SK-N-SH treated with all-trans-retinoic acid at 6 μM for 48 hours (cell line): ENCODE measurements around the gene LAMB4.

Experiments used
- ATAC-seq: fragments of 200-7000 bp; cut with Tn5 transposase; 3 replicates; pipeline ENCODE4 v1.9.1; 2020; ENCODE audit warnings: mild to moderate bottlenecking, moderate library complexity
- BACH2 ChIP-seq: fragments of 250-450 bp; sonication (Bioruptor Pico); IDR thresholded peaks from 2 replicates; pipeline ENCODE4 v1.9.0; 2021; ENCODE audit warnings: mild to moderate bottlenecking, borderline replicate concordance
- ESRRG ChIP-seq: fragments of 250-450 bp; sonication (Bioruptor Pico); IDR thresholded peaks from 2 replicates; pipeline ENCODE4 v1.6.1; 2021; ENCODE audit warnings: mild to moderate bottlenecking
- GLIS3 ChIP-seq: fragments of 250-450 bp; sonication (Bioruptor Pico); IDR thresholded peaks from 2 replicates; pipeline ENCODE4 v1.5.0; 2020; ENCODE audit warnings: mild to moderate bottlenecking, moderate library complexity
- ISL1 ChIP-seq: fragments of 250-450 bp; sonication (Bioruptor Pico); IDR thresholded peaks from 2 replicates; pipeline ENCODE4 v2.1.2; 2022; ENCODE audit warnings: mild to moderate bottlenecking, moderate library complexity
- OSR1 ChIP-seq: fragments of 250-450 bp; sonication (Bioruptor Pico); IDR thresholded peaks from 2 replicates; pipeline ENCODE4 v1.8.0; 2022; ENCODE audit warnings: moderate library complexity, mild to moderate bottlenecking, inconsistent platforms
- PPARA ChIP-seq: fragments of 250-450 bp; sonication (Bioruptor Pico); IDR thresholded peaks from 2 replicates; pipeline ENCODE4 v1.5.0; 2020; ENCODE audit warnings: mild to moderate bottlenecking, borderline replicate concordance
- RARB ChIP-seq: fragments of 250-450 bp; sonication (Bioruptor Pico); IDR thresholded peaks from 2 replicates; pipeline ENCODE4 v1.8.0; 2021; ENCODE audit warnings: mild to moderate bottlenecking, moderate library complexity
- SNAI2 ChIP-seq: fragments of 250-450 bp; sonication (Bioruptor Pico); IDR thresholded peaks from 2 replicates; pipeline ENCODE4 v1.5.0; 2020; ENCODE audit warnings: mild to moderate bottlenecking, moderate library complexity
- TCF4 ChIP-seq: fragments of 250-450 bp; sonication (Bioruptor Pico); IDR thresholded peaks from 2 replicates; pipeline ENCODE4 v1.8.0; 2021; ENCODE audit warnings: mild to moderate bottlenecking, moderate library complexity, borderline replicate concordance
- TOX ChIP-seq: fragments of 250-450 bp; sonication (Bioruptor Pico); IDR thresholded peaks from 2 replicates; pipeline ENCODE4 v1.8.0; 2021; ENCODE audit warnings: mild to moderate bottlenecking, moderate library complexity, borderline replicate concordance
- ZC3H10 ChIP-seq: fragments of 250-450 bp; sonication (Bioruptor Pico); IDR thresholded peaks from 2 replicates; pipeline ENCODE4 v1.5.1; 2021; ENCODE audit warnings: mild to moderate bottlenecking, moderate library complexity
- ZFP3 ChIP-seq: fragments of 250-450 bp; sonication (Bioruptor Pico); IDR thresholded peaks from 2 replicates; pipeline ENCODE4 v1.5.0; 2020; ENCODE audit warnings: mild to moderate bottlenecking, moderate library complexity
- ZFP30 ChIP-seq: fragments of 450-650 bp; formaldehyde crosslinking; IDR thresholded peaks from 2 replicates; pipeline ENCODE4 v1.5.0; 2022; ENCODE audit warnings: mild to moderate bottlenecking, moderate library complexity
- ZNF8 ChIP-seq: fragments of 450-650 bp; formaldehyde crosslinking; IDR thresholded peaks from 2 replicates; pipeline ENCODE4 v1.5.0; 2020; ENCODE audit warnings: mild to moderate bottlenecking, moderate library complexity
- TF ChIP-seq, protein P1 (sequence below): fragments of 250-450 bp; sonication (Bioruptor Pico); IDR thresholded peaks from 2 replicates; pipeline ENCODE4 v1.8.0; 2020; ENCODE audit warnings: mild to moderate bottlenecking, moderate library complexity, borderline replicate concordance
- TF ChIP-seq, protein P2 (sequence below): fragments of 250-450 bp; sonication (Bioruptor Pico); IDR thresholded peaks from 2 replicates; pipeline ENCODE4 v1.5.0; 2020; ENCODE audit warnings: mild to moderate bottlenecking, moderate library complexity
- TF ChIP-seq, protein P3 (sequence below): fragments of 250-450 bp; sonication (Bioruptor Pico); IDR thresholded peaks from 2 replicates; pipeline ENCODE4 v1.5.1; 2020; ENCODE audit warnings: low read depth, mild to moderate bottlenecking, moderate library complexity
- TF ChIP-seq, protein P4 (sequence below): fragments of 250-450 bp; sonication (Bioruptor Pico); IDR thresholded peaks from 2 replicates; pipeline ENCODE4 v1.8.0; 2021; ENCODE audit warnings: low read depth, mild to moderate bottlenecking, moderate library complexity, borderline replicate concordance
- TF ChIP-seq, protein P5 (sequence below): fragments of 250-450 bp; sonication (Bioruptor Pico); IDR thresholded peaks from 2 replicates; pipeline ENCODE4 v1.5.1; 2021; ENCODE audit warnings: mild to moderate bottlenecking, moderate library complexity

LAMB4 gene

DNA sequence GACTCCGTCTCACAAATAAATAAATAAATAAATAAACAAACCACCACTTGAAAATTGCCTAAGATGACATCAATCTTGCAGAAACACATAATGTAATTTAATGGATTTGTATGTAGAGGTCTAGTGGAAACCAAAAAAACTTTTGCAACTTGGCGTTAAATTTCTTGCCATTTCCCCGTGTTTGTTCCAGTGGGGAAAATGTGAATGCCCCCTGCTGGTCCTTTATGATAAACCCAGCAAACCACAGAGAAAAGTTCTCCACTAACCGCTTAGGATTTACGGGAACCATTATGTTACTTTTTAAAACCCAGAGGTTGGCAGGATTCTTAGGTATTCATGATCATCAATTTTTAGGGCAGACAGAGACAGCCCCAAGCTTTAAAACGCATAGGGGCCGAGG is 32.5 kb downstream of the LAMB4 start (continued):
- TF ChIP-seq TCF4, result no peak
- no peak for TF ChIP-seq ZC3H10
- no peak for TF ChIP-seq ZFP3 (CRISPR knock-in tag)
- TF ChIP-seq BACH2 (CRISPR knock-in tag), result no peak
- no peak for TF ChIP-seq OSR1 (CRISPR knock-in tag)

DNA sequence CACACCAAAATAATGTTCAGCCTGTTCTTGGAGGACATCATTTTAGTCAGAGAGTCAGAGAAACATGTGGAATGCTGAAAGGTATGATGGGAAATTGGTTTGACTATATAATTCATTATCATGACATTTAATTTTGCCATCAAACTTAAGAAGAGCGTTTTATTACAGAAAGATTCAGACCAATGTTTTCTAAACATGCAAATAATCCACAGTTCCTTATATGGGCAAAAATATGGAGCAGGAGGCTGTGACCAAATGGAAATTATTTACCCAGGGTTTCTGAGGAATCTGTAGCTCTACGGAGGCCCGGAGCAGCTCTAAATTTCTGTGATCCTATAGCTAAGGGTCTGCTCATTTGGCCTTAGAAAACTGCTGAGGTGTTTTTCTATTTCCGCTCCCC is 33.2 kb downstream of the LAMB4 start:
- TF ChIP-seq TOX (CRISPR knock-in tag) (no peak), PPARA (CRISPR knock-in tag) (no peak), OSR1 (CRISPR knock-in tag) (no peak), TCF4 (no peak), BACH2 (CRISPR knock-in tag) (no peak), ZFP3 (CRISPR knock-in tag) (no peak), ISL1 (CRISPR knock-in tag) (no peak), ZC3H10 (no peak), ZNF8 (CRISPR knock-in tag) (no peak), GLIS3 (CRISPR knock-in tag) (no peak), SNAI2 (CRISPR knock-in tag) (no peak), ESRRG (no peak), RARB (CRISPR knock-in tag) (no peak)
- TF ChIP-seq, protein P1, sequence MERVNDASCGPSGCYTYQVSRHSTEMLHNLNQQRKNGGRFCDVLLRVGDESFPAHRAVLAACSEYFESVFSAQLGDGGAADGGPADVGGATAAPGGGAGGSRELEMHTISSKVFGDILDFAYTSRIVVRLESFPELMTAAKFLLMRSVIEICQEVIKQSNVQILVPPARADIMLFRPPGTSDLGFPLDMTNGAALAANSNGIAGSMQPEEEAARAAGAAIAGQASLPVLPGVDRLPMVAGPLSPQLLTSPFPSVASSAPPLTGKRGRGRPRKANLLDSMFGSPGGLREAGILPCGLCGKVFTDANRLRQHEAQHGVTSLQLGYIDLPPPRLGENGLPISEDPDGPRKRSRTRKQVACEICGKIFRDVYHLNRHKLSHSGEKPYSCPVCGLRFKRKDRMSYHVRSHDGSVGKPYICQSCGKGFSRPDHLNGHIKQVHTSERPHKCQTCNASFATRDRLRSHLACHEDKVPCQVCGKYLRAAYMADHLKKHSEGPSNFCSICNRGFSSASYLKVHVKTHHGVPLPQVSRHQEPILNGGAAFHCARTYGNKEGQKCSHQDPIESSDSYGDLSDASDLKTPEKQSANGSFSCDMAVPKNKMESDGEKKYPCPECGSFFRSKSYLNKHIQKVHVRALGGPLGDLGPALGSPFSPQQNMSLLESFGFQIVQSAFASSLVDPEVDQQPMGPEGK (CRISPR knock-in tag), result no peak
- TF ChIP-seq, protein P2, sequence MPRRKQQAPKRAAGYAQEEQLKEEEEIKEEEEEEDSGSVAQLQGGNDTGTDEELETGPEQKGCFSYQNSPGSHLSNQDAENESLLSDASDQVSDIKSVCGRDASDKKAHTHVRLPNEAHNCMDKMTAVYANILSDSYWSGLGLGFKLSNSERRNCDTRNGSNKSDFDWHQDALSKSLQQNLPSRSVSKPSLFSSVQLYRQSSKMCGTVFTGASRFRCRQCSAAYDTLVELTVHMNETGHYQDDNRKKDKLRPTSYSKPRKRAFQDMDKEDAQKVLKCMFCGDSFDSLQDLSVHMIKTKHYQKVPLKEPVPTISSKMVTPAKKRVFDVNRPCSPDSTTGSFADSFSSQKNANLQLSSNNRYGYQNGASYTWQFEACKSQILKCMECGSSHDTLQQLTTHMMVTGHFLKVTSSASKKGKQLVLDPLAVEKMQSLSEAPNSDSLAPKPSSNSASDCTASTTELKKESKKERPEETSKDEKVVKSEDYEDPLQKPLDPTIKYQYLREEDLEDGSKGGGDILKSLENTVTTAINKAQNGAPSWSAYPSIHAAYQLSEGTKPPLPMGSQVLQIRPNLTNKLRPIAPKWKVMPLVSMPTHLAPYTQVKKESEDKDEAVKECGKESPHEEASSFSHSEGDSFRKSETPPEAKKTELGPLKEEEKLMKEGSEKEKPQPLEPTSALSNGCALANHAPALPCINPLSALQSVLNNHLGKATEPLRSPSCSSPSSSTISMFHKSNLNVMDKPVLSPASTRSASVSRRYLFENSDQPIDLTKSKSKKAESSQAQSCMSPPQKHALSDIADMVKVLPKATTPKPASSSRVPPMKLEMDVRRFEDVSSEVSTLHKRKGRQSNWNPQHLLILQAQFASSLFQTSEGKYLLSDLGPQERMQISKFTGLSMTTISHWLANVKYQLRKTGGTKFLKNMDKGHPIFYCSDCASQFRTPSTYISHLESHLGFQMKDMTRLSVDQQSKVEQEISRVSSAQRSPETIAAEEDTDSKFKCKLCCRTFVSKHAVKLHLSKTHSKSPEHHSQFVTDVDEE (CRISPR knock-in tag), result no peak
- TF ChIP-seq, protein P3, sequence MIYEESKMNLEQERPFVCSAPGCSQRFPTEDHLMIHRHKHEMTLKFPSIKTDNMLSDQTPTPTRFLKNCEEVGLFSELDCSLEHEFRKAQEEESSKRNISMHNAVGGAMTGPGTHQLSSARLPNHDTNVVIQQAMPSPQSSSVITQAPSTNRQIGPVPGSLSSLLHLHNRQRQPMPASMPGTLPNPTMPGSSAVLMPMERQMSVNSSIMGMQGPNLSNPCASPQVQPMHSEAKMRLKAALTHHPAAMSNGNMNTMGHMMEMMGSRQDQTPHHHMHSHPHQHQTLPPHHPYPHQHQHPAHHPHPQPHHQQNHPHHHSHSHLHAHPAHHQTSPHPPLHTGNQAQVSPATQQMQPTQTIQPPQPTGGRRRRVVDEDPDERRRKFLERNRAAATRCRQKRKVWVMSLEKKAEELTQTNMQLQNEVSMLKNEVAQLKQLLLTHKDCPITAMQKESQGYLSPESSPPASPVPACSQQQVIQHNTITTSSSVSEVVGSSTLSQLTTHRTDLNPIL (CRISPR knock-in tag), result no peak
- TF ChIP-seq, protein P4, sequence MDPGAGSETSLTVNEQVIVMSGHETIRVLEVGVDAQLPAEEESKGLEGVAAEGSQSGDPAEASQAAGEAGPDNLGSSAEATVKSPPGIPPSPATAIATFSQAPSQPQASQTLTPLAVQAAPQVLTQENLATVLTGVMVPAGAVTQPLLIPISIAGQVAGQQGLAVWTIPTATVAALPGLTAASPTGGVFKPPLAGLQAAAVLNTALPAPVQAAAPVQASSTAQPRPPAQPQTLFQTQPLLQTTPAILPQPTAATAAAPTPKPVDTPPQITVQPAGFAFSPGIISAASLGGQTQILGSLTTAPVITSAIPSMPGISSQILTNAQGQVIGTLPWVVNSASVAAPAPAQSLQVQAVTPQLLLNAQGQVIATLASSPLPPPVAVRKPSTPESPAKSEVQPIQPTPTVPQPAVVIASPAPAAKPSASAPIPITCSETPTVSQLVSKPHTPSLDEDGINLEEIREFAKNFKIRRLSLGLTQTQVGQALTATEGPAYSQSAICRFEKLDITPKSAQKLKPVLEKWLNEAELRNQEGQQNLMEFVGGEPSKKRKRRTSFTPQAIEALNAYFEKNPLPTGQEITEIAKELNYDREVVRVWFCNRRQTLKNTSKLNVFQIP (CRISPR knock-in tag), result no peak
- TF ChIP-seq, protein P5, sequence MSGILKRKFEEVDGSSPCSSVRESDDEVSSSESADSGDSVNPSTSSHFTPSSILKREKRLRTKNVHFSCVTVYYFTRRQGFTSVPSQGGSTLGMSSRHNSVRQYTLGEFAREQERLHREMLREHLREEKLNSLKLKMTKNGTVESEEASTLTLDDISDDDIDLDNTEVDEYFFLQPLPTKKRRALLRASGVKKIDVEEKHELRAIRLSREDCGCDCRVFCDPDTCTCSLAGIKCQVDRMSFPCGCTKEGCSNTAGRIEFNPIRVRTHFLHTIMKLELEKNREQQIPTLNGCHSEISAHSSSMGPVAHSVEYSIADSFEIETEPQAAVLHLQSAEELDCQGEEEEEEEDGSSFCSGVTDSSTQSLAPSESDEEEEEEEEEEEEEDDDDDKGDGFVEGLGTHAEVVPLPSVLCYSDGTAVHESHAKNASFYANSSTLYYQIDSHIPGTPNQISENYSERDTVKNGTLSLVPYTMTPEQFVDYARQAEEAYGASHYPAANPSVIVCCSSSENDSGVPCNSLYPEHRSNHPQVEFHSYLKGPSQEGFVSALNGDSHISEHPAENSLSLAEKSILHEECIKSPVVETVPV (CRISPR knock-in tag), result no peak
- no peak for ATAC-seq

DNA sequence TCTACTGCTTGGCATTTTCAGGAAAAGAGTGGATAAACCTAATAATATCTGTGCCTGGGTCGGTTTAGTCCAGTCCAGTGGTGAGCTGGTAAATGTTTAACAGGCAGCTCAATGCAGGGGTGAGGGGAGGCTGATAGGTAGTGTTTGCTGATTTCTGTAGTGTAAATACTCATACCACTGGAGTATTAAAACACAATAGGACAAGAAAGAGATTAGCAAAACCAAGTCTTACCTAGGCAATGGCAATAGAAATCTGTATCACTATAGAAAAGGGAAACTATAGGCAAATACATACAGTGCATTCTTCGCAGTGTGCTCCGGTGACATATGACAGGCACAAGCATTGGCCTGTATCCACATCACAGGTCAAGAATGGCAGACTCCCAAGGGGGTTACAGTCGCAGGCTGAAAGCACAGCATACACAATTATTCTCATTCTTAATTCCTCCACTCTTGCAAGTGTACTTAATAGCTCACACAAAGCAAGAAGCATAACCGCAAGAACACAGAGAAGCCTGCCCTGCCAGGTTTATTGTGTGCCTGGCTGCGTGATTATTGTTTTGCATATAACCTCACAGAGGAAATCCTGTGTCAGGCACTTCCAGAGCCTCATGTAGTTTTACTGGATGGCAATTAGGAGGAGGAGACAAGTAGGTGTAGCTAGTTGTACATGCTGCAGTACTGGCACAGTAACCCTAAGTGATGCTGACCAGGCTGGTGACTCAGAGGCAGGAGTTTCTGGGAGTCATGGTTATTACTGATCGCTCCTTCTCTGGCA is 35.0 kb downstream of the LAMB4 start:
- peak; percentile 93 for ATAC-seq

More for the DNA sequence above, 35.0 kb downstream of the LAMB4 start:
- TF ChIP-seq, protein P3 (CRISPR knock-in tag), result no peak
- TF ChIP-seq TOX (CRISPR knock-in tag) (no peak), ZNF8 (CRISPR knock-in tag) (peak; percentile 51; the same call in 1 of the 2 replicates), TCF4 (no peak), ZFP30 (CRISPR knock-in tag) (no peak), ZC3H10 (no peak)
